K562 (cell line): ENCODE data around the gene RAB4B. TPM values are rescaled to one million over a fixed set of nuclear protein-coding genes. Genes with fewer than 3 reads are reported as not detected.

Experiments used
- CHAMP1 ChIP-seq: fragments of 450-650 bp; IDR thresholded peaks from 2 replicates; pipeline ENCODE4 v1.6.1; 2016; ENCODE audit warnings: mild to moderate bottlenecking
- EWSR1 ChIP-seq: fragments of 450-650 bp; IDR thresholded peaks from 2 replicates; pipeline ENCODE4 v1.6.1; 2018; ENCODE audit warnings: borderline replicate concordance, mild to moderate bottlenecking, low read depth, moderate library complexity; ENCODE audit not compliant: partially characterized antibody
- HIVEP1 ChIP-seq: fragments of 250-450 bp; sonication (Bioruptor Pico); IDR thresholded peaks from 2 replicates; pipeline ENCODE4 v1.4.0; 2020; ENCODE audit warnings: mild to moderate bottlenecking
- MAFF ChIP-seq: IDR thresholded peaks from 2 replicates; pipeline ENCODE4 v1.6.1; 2012; ENCODE audit warnings: low read length, improper control_type of control experiment
- PHTF2 ChIP-seq: fragments of 250-450 bp; sonication (Bioruptor Pico); IDR thresholded peaks from 2 replicates; pipeline ENCODE4 v1.5.0; 2021; ENCODE audit warnings: mild to moderate bottlenecking
- SFPQ ChIP-seq: fragments of 200-400 bp; formaldehyde crosslinking; IDR thresholded peaks from 2 replicates; pipeline ENCODE4 v1.6.1; 2017; ENCODE audit warnings: mild to moderate bottlenecking, low read depth, low read length, moderate library complexity
- SUPT5H ChIP-seq: fragments of 450-650 bp; IDR thresholded peaks from 2 replicates; pipeline ENCODE4 v1.6.1; 2016
- UBTF ChIP-seq, 2 experiments: IDR thresholded peaks; 2 replicates each; pipeline ENCODE4 v1.6.1; 2012; ENCODE audit warnings: improper control_type of control experiment in 2 of 2, low read depth in 2 of 2, low read length in 2 of 2, borderline replicate concordance in 1 of 2
- ZBTB1 ChIP-seq: sonication (generic); formaldehyde crosslinking; IDR thresholded peaks from 2 replicates; pipeline ENCODE4 v1.8.1; 2023; ENCODE audit warnings: missing genetic modification reagents, low read depth, mild to moderate bottlenecking, borderline replicate concordance
- ZBTB5 ChIP-seq: fragments of 450-650 bp; IDR thresholded peaks from 2 replicates; pipeline ENCODE4 v1.6.1; 2017; ENCODE audit warnings: antibody characterized with exemption
- ZC3H8 ChIP-seq: fragments of 450-650 bp; IDR thresholded peaks from 2 replicates; pipeline ENCODE4 v1.6.1; 2017
- ZNF324 ChIP-seq: fragments of 250-450 bp; sonication (Bioruptor Pico); IDR thresholded peaks from 2 replicates; pipeline ENCODE4 v1.4.0; 2020; ENCODE audit warnings: mild to moderate bottlenecking
- ZNF592 ChIP-seq: fragments of 450-650 bp; IDR thresholded peaks from 2 replicates; pipeline ENCODE4 v1.6.1; 2017; ENCODE audit warnings: antibody characterized with exemption, mild to moderate bottlenecking
- polyA plus RNA-seq, 8 experiments: library from polyadenylated mRNA; depleted of rRNA in 4 of 8; stranded (reverse) in 5 of 8; unstranded in 3 of 8; fragments of >200 nt; fragmentation: Nextera tagmentation in 2 of 8; fragmentation: Illumina TruSeq in 1 of 8; extraction: Ambion mirVana in 2 of 8; extraction: Trizol in 1 of 8; gene quantifications; 2 replicates each; pipeline versions ENCODE4 v1.2.1 to v1.2.3, GENCODE V29; 2011 to 2014; ENCODE audit warnings: inconsistent platforms in 1 of 8, missing spikeins in 1 of 8
- total RNA-seq, 7 experiments: library from RNA; depleted of rRNA in 6 of 7; stranded (reverse); fragments of >200 nt in 6 of 7; fragmentation: Illumina TruSeq in 2 of 7; extraction: Trizol in 2 of 7; gene quantifications; 2 replicates each; pipeline versions ENCODE4 v1.2.1 to v1.2.3, GENCODE V29; 2011 to 2021; ENCODE audit warnings: low replicate concordance in 1 of 7

RAB4B gene
- total and polyA plus RNA-seq, 9 of the 15 experiments (the other 6 are each of a cell fraction or from before 2014, with no cell fraction given), result 0.28 to 20.4 (median 9.0) TPM

GRCh38 chr19:40777937-40778705, at the start of gene RAB4B (continued):
- TF ChIP-seq ZNF592 (no peak), CHAMP1 (no peak), ZNF324 (CRISPR knock-in tag) (no peak), UBTF (IDR thresholded peaks at IDR 0.05; ENCODE audit: borderline replicate concordance in 1 of 2, low read depth in 2 of 2, low read length in 2 of 2) (0 out of 4 replicates have a peak, but pooled peaks of 1 of the 2 experiments have one; percentile 70), EWSR1 (no peak), PHTF2 (CRISPR knock-in tag) (no peak), ZBTB1 (CRISPR knock-in tag) (no peak; the same call in 1 of the 2 replicates), HIVEP1 (CRISPR knock-in tag) (no peak), MAFF (no peak), ZC3H8 (no peak), SUPT5H (peak; percentile 72; the same call in 1 of the 2 replicates), SFPQ (no peak), ZBTB5 (no peak)
